NCI-H2081 treated with DMSO at 0.1 percent for 48 hours (cell line): Measurements from ENCODE around the gene OR6T1.

Source experiments
- DNase-seq: peaks from one replicate; lab custom pipeline; 2025; lab: John Stamatoyannopoulos, UW

Gene OR6T1

GRCh38 chr11:123943738-123944137 lies at the start of gene OR6T1:
TSS of gene OR6T1 (minus strand) at chr11:123943838. CDS start at chr11:123943838, 0 bp downstream.
- no peak for DNase-seq

- no peak for DNase-seq
Measured at GRCh38 chr11:123979311-123979710, 35.7 kb upstream of the OR6T1 start.

GRCh38 chr11:123977731-123978347 lies 34.2 kb upstream of the OR6T1 start, which contains the start of gene OR10S1:
TSS of gene OR10S1 (minus strand) at chr11:123977781. CDS start at chr11:123977664, 117 bp downstream.
- no peak for DNase-seq

GRCh38 chr11:123976770-123977560 lies 33.3 kb upstream of the OR6T1 start:
- DNase-seq: no peak

- no peak for DNase-seq
Measured at GRCh38 chr11:123973816-123974215, 30.2 kb upstream of the OR6T1 start.

GRCh38 chr11:123956752-123957151 lies 13.1 kb upstream of the OR6T1 start:
- DNase-seq: no peak

GRCh38 chr11:123945132-123945531 lies 1.5 kb upstream of the OR6T1 start:
- no peak for DNase-seq

- no peak for DNase-seq
Measured at GRCh38 chr11:123942413-123942812, 1.2 kb downstream of the OR6T1 start.

- no peak for DNase-seq
Measured at GRCh38 chr11:123939317-123939716, 4.3 kb downstream of the OR6T1 start, which contains the start of gene OR4D5. TSS of gene OR4D5 (plus strand) at chr11:123939617. CDS start at chr11:123939617, 0 bp downstream.

- DNase-seq: no peak
Measured at GRCh38 chr11:123924027-123924426, 19.6 kb downstream of the OR6T1 start.

GRCh38 chr11:123920943-123921342 lies 22.7 kb downstream of the OR6T1 start:
- no peak for DNase-seq

- no peak for DNase-seq
Measured at GRCh38 chr11:123905826-123906225, 37.8 kb downstream of the OR6T1 start.

- DNase-seq: no peak
Measured at GRCh38 chr11:123904932-123905331, 38.7 kb downstream of the OR6T1 start.

GRCh38 chr11:123903932-123904331 lies 39.7 kb downstream of the OR6T1 start:
- DNase-seq: no peak

GRCh38 chr11:123901867-123902266 lies 41.8 kb downstream of the OR6T1 start, which contains the start of gene OR8D4:
TSS of gene OR8D4 (plus strand) at chr11:123902167. CDS start at chr11:123906432, 4,265 bp downstream.
- no peak for DNase-seq

GRCh38 chr11:123899792-123900191 lies 43.8 kb downstream of the OR6T1 start:
- no peak for DNase-seq
